Renal cortical epithelial cell (primary cell): Measurements from ENCODE around the gene PRKCSH. TPM values are rescaled to one million over a fixed set of nuclear protein-coding genes. Genes with fewer than 3 reads are reported as not detected.
A peak's percentile ranks its signal among the peaks of the same experiment; 100 is the strongest.
"Not testable (repeated sequence)": the region's sequence is repeated elsewhere in the genome, so short reads cannot be mapped to it uniquely, and the experiment has no call there.

Experiments
- DNase-seq: peaks from one replicate; pipeline ENCODE4 v3.0.0-alpha.2; 2011; ENCODE audit warnings: low read depth
- total RNA-seq: library from RNA; depleted of rRNA; stranded (reverse); fragments of >200 nt; gene quantifications from 2 replicates; pipeline ENCODE4 v1.2.3, GENCODE V29; 2014

PRKCSH gene
- total RNA-seq = 85.8 and 192 TPM in 2 replicates

- peak; percentile 99 for DNase-seq
Measured at GRCh38 chr19:11435057-11435832, at the start of gene PRKCSH, which contains the start of gene ODAD3. Gene PRKCSH (plus strand): TSS chr19:11435635. CDS start chr19:11436118, 483 bp downstream. Gene ODAD3 (minus strand): TSS chr19:11435121. CDS start chr19:11435016, 105 bp downstream.

- DNase-seq = no peak
Measured at GRCh38 chr19:11387162-11388034, 48.0 kb upstream of the PRKCSH start.

- DNase-seq = no peak
Measured at GRCh38 chr19:11390359-11390758, 45.1 kb upstream of the PRKCSH start.

- DNase-seq = no peak
Measured at GRCh38 chr19:11390933-11391680, 44.3 kb upstream of the PRKCSH start.

- no peak for DNase-seq
Measured at GRCh38 chr19:11397089-11397610, 38.3 kb upstream of the PRKCSH start.

GRCh38 chr19:11399667-11400066, 35.8 kb upstream of the PRKCSH start:
- DNase-seq = no peak

GRCh38 chr19:11400798-11401197, 34.6 kb upstream of the PRKCSH start:
- no peak for DNase-seq

GRCh38 chr19:11401808-11402543, 33.5 kb upstream of the PRKCSH start:
- no peak for DNase-seq

- DNase-seq = no peak
Measured at GRCh38 chr19:11404588-11405222, 30.7 kb upstream of the PRKCSH start.

- no peak for DNase-seq
Measured at GRCh38 chr19:11405846-11406643, 29.4 kb upstream of the PRKCSH start.

GRCh38 chr19:11406703-11407236, 28.7 kb upstream of the PRKCSH start:
- DNase-seq = not testable (repeated sequence)

GRCh38 chr19:11408591-11408990, 26.8 kb upstream of the PRKCSH start:
- no peak for DNase-seq

GRCh38 chr19:11410682-11411081, 24.8 kb upstream of the PRKCSH start:
- DNase-seq = peak; percentile 57

GRCh38 chr19:11414544-11414943, 20.9 kb upstream of the PRKCSH start:
- no peak for DNase-seq

- DNase-seq = no peak
Measured at GRCh38 chr19:11416346-11417052, 18.9 kb upstream of the PRKCSH start.

- no peak for DNase-seq
Measured at GRCh38 chr19:11418094-11418548, 17.3 kb upstream of the PRKCSH start.

GRCh38 chr19:11418549-11419506, 16.6 kb upstream of the PRKCSH start, which contains the start of gene RGL3:
Gene RGL3 (minus strand): TSS chr19:11419314. CDS start chr19:11419278, 36 bp downstream.
- no peak for DNase-seq
